Fibroblast of the aortic adventitia (primary cell): ENCODE measurements around the gene RPL15. TPM values are rescaled to one million over a fixed set of nuclear protein-coding genes. Genes with fewer than 3 reads are reported as not detected.

Experiments
- DNase-seq: peaks from one replicate; pipeline ENCODE4 v3.0.0-alpha.2; 2010; ENCODE audit warnings: low read depth
- H3K4me3 ChIP-seq: 2 replicates; pipeline ENCODE4 v1.5.1; 2011; ENCODE audit warnings: low read depth, mild to moderate bottlenecking, control low read depth, low read length, moderate library complexity
- total RNA-seq: library from RNA; depleted of rRNA; stranded (reverse); fragments of >200 nt; gene quantifications from 2 replicates; pipeline ENCODE4 v1.2.3, GENCODE V29; 2012; ENCODE audit warnings: low replicate concordance
- TF ChIP-seq, protein P1 (sequence below): IDR thresholded peaks from 2 replicates; pipeline ENCODE4 v1.5.1; 2011; ENCODE audit warnings: mild to moderate bottlenecking, low read length, control low read depth, inconsistent platforms; ENCODE audit not compliant: insufficient read depth

Gene RPL15
- total RNA-seq, 1 donor, result 2,953 TPM

DNA sequence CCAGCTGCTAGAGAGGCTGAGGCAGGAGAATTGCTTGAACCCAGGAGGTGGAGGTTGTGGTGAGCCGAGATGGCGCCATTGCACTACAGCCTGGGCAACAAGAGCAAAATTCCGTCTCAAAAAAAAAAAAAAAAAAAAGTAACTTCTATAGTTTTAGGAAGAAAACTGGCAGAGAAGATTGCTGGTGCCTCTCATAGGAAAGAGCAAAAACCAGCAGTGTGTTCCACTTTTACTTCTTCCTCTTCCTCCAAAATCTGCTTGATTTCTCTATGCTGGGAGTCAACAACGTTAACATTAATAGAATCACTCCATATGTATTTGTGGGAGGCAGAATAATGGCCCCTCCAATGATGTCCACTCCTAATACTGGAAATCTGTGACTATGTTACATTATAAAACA, 15.6 kb downstream of the RPL15 start:
- DNase-seq, result no peak
- H3K4me3 ChIP-seq, result no peak overlapping the region
- TF ChIP-seq, protein P1, sequence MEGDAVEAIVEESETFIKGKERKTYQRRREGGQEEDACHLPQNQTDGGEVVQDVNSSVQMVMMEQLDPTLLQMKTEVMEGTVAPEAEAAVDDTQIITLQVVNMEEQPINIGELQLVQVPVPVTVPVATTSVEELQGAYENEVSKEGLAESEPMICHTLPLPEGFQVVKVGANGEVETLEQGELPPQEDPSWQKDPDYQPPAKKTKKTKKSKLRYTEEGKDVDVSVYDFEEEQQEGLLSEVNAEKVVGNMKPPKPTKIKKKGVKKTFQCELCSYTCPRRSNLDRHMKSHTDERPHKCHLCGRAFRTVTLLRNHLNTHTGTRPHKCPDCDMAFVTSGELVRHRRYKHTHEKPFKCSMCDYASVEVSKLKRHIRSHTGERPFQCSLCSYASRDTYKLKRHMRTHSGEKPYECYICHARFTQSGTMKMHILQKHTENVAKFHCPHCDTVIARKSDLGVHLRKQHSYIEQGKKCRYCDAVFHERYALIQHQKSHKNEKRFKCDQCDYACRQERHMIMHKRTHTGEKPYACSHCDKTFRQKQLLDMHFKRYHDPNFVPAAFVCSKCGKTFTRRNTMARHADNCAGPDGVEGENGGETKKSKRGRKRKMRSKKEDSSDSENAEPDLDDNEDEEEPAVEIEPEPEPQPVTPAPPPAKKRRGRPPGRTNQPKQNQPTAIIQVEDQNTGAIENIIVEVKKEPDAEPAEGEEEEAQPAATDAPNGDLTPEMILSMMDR, result no peak

DNA sequence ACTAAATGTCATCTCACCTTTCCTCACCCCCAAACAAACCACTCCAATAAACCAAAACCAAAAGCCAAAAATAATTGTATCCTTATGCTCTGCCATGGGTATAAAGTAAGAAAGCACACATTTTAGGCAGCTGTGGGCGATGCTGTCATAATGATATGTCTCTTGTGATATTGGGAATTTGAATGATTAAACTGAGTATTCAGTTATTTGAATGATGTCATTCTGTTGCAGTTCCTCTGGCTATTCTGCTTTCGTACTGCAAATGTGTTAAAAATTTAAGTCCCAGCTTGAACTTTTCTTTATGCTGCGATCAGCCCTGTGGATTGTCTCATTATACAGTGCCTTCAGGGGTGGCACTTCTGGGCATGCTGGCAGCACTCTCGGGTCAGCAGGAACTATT, 17.3 kb downstream of the RPL15 start:
- DNase-seq, result no peak
- TF ChIP-seq, protein P1, result no peak
- H3K4me3 ChIP-seq, result no peak overlapping the region

DNA sequence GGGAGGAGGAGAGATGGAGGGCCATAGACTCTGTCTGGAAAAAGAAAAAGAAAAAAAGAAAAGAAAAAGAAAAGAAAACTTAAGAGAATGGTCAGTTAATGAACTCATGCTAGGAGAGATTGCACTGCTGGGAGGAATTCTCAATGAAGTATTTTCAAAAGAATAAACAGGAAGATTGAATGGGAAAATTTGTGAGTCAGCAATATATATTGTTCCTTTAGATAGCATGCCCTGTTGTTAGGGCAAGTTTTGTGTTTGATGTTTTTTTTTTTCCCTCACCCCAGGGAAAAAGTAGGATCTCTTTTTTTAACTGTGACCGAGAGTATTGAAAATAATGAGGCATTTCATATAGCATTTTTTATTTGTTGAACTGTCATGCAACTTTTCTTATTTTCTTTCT, 20.4 kb downstream of the RPL15 start:
- DNase-seq, result no peak
- TF ChIP-seq, protein P1, result no peak
- H3K4me3 ChIP-seq, result no peak overlapping the region

DNA sequence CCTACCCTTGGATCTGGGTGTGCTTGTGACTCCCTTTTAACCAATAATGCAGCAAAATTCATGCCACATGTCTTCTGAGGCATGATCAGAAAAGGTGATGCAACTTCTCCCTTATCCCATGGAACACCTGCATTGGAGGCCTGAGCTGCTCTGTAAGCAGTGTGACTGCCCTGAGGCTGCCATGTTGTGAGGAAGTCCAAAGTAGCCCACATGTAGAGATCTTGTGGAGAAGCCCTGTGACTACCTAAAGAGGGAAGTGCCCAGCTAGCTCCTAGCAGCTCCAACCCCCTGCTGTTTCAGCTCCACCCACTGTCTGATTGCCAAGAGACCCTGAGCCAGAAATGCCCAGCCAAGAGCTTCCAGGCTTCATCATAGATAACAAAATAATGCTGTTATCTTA, 21.8 kb downstream of the RPL15 start:
- TF ChIP-seq, protein P1, result no peak
- no peak overlapping the region for H3K4me3 ChIP-seq
- DNase-seq, result no peak

DNA sequence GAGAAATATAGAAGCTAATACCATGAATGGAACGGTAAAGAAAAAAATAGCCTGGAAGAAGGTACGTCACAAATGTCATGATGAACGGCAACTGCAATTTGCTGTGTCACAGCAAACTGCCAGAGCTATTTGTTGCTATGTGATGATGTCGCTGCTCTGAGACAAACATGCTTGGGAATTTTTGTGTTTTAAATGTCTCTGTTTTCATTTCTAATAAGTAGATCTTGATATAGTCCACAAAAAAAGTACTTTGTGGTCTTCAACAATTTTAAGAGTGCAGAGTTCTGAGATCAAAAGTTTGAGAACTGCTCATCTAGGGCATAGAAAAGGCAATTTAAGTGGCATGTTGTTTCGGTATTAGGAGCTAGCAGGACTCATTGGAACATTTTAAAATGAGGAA, 23.8 kb downstream of the RPL15 start:
- no peak for DNase-seq
- no peak overlapping the region for H3K4me3 ChIP-seq
- TF ChIP-seq, protein P1, result no peak

DNA sequence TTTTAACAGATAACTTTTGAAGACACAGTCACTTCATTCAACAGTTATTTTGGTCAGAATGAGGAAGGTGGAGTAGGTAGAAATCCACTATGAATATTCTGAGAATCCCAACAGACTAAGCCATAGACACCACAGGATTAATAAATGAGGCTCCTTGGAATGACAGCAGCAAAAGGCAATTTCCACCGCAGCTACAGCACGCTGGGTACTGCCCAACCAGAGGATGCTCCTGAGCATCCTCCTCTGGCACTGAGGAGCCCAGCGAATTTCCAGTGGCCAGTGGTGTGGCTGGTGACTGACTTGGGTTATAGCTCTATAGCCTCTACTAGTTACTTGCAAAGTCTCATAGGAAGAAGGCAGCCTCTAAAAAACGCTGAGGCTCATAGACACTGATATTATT, 24.5 kb downstream of the RPL15 start:
- TF ChIP-seq, protein P1, result no peak
- no peak overlapping the region for H3K4me3 ChIP-seq
- no peak for DNase-seq

DNA sequence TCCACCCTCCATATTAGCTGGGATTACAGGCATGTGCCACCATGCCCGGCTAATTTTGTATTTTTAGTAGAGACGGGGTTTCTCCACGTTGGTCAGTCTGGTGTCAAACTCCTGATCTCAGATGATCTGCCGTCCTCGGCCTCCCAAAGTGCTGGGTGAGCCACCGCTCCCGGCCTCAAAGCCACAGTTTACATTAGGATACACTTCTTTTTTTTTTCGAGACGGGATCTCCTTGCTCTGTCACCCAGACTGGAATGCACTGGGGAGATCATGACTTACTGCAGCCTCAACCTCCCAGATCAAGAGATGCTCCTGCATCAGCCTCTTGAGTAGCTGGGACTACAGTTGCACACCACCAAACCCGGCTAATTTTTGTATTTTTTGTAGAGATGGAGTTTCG, 25.6 kb downstream of the RPL15 start:
- TF ChIP-seq, protein P1, result no peak
- H3K4me3 ChIP-seq, result no peak overlapping the region
- no peak for DNase-seq
